ENCODE results near the gene DPP4.
A peak's percentile ranks its signal among the peaks of the same experiment; 100 is the strongest.
"Not testable (repeated sequence)": the region's sequence is repeated elsewhere in the genome, so short reads cannot be mapped to it uniquely, and the experiment has no call there.

The DPP4 gene

DNA sequence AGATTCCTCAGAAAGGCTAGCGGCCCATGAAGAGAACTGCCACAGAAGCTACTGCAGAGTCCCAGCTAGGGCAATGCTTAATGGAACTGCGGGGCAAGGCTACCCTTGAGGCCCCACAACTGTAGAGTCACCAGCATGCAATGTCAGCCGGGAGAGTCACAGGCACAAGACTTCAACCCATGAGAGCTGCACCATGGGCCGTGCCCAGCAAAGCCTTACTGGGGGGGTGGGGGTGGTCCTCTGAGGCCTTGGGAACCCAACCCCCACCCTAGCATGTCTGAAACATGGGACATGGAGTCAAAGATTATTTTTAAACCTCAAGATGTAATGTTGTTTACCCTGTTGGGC is 20.2 kb downstream of the DPP4 start:
- TF ChIP-seq, protein P1, sequence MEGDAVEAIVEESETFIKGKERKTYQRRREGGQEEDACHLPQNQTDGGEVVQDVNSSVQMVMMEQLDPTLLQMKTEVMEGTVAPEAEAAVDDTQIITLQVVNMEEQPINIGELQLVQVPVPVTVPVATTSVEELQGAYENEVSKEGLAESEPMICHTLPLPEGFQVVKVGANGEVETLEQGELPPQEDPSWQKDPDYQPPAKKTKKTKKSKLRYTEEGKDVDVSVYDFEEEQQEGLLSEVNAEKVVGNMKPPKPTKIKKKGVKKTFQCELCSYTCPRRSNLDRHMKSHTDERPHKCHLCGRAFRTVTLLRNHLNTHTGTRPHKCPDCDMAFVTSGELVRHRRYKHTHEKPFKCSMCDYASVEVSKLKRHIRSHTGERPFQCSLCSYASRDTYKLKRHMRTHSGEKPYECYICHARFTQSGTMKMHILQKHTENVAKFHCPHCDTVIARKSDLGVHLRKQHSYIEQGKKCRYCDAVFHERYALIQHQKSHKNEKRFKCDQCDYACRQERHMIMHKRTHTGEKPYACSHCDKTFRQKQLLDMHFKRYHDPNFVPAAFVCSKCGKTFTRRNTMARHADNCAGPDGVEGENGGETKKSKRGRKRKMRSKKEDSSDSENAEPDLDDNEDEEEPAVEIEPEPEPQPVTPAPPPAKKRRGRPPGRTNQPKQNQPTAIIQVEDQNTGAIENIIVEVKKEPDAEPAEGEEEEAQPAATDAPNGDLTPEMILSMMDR (IDR thresholded peaks at IDR 0.05; ENCODE audit: low read depth, low read length): no peak
- no peak for DNase-seq (ENCODE audit: low read depth in 2 of 2)
- H3K4me3 ChIP-seq (replicated peaks in 1 of 2; ENCODE audit: low read depth in 2 of 2, low read length in 2 of 2): no peak overlapping the region

DNA sequence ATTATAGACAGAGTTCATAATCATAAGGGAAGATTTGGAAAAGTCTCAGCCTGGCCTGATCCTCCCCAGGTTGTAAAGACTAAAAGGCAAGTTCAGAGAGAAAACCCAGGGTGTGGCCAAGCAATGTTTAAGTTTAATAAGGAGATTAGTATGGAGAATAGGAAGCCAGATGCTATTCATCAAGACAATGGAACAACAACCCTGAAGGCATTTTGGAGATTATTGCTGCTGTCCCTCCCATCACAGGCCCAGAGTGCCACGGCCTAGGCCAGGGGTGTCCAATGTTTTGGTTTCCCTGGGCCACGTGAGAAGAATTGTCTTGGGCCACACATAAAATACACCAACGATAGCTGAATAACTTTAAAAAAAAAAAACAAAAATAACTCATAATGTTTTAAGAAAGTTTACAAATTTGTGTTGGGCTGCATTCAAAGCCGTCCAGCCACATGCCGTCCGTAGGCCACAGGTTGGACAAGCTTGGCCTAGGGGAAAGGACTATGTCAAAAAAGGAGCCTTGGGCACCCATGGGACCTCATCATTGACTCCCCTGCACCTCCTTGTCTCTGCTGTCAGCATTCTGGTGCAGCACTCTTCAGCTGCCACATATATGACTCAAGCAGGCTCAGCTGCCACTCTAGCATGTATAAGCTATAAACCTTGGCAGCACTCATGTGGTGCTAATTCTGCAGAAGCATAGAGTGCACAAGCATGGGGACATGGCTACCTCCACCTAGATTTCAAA is 20.8 kb downstream of the DPP4 start:
- TF ChIP-seq, protein P1 (IDR thresholded peaks at IDR 0.05; ENCODE audit: low read depth, low read length): no peak
- no peak overlapping the region for H3K4me3 ChIP-seq (replicated peaks in 1 of 2; ENCODE audit: low read depth in 2 of 2, low read length in 2 of 2)
- DNase-seq (ENCODE audit: low read depth in 2 of 2): no peak

DNA sequence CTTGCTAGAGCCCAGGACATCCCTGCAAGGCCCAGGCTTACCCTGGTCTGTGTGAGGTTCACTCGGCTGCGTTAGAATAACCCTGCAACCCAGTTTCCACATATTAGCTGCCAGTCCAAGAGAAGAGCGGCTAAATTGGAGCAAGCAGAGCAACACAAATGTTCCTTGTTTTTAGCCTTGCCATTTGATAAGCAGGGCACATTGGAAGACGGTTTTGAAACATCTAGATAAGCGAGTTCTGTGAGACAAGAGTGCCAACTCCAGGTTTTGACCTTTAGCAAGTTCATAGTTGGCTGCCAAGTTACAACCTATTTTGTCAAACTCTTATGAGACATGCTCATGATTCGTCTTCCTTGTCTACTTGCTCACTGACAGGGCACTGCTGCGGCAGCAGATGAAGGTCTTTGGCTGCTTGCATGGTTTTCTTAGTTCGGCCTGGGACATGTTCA is 23.5 kb downstream of the DPP4 start:
- peak in 1 of 2 donors; percentile 27 for DNase-seq (ENCODE audit: low read depth in 2 of 2)
- no peak overlapping the region for H3K4me3 ChIP-seq (replicated peaks in 1 of 2; ENCODE audit: low read depth in 2 of 2, low read length in 2 of 2)
- TF ChIP-seq, protein P1 (IDR thresholded peaks at IDR 0.05; ENCODE audit: low read depth, low read length): no peak

DNA sequence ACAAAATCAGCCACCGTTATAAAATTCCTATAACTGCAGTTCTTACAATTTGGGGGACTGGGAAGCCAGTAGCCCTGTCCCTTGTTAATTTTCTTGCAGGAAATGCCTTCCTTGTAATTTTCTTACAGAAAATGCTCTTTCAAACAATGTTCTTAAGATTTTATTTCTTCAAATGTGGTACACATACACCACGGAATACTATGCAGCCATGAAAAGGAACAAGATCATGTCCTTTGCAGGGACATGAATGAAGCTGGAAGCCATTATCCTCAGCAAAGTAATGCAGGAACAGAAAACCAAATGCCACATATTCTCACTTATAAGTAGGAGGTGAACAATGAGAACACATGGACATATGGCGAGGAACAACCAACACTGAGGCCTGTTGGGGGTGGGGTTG is 24.9 kb downstream of the DPP4 start:
- H3K4me3 ChIP-seq (replicated peaks in 1 of 2; ENCODE audit: low read depth in 2 of 2, low read length in 2 of 2); DNase-seq (ENCODE audit: low read depth in 2 of 2): not testable (repeated sequence)

DNA sequence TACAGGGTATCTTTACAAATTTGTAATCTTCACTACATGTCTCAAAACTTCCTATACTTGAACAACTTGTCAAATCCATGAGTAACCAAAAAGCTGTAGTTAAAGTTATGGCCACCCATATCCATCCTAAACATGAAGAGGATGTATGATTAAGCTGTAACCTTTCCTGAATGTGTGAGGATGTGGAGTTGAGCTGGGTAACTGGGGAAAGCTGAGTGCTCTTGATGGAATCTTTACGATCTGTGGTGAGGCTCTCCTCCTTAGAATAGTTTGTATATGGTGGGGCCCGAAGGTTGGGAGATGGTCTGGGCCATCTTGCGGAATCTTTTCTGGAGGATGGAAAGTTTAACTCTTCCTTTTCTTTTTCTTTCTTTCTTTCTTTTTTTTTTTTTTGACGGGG is 29.4 kb downstream of the DPP4 start:
- DNase-seq (ENCODE audit: low read depth in 2 of 2): no peak
- H3K4me3 ChIP-seq (replicated peaks in 1 of 2; ENCODE audit: low read depth in 2 of 2, low read length in 2 of 2): no peak overlapping the region
- TF ChIP-seq, protein P1 (IDR thresholded peaks at IDR 0.05; ENCODE audit: low read depth, low read length): no peak

DNA sequence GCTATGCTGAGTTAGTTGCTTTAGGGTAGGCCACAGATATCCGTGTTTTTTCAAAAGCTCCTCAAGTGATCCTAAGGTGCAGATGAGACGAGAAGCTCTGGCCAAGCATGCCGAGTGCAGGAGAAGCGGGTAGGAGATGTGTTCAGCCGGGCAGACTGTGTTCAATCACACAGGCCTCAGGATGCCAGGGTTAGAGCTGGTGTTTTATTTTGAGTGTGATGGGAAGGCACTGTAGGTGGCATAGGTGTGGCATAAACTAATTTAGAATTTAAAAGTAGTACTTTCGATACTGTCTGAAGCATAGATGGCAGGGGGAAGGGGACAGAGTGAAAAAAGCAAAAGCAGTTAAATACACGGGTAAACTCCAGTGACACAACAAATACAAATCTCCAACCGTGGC is 30.9 kb downstream of the DPP4 start:
- no peak overlapping the region for H3K4me3 ChIP-seq (replicated peaks in 1 of 2; ENCODE audit: low read depth in 2 of 2, low read length in 2 of 2)
- DNase-seq (ENCODE audit: low read depth in 2 of 2): no peak
- TF ChIP-seq, protein P1 (IDR thresholded peaks at IDR 0.05; ENCODE audit: low read depth, low read length): no peak

DNA sequence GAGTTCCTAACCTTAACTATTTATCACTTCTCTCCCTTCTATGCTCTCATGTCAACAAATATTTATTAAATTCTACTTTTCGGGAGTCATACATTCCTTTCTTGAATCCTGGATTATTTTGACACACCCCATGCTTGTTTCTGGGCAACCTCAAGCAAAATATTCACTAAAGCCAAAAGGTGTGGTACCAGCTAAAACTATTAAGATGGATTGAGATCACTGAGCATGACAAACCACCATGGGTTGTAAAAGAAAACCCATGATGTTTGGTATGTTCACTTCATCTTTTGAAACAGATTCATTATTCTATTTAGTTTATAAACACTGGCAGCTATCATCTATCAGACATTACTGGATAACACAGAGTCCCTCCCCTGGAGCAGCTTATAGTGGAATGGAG is 32.5 kb downstream of the DPP4 start:
- DNase-seq (ENCODE audit: low read depth in 2 of 2): no peak
- H3K4me3 ChIP-seq (replicated peaks in 1 of 2; ENCODE audit: low read depth in 2 of 2, low read length in 2 of 2): no peak overlapping the region
- TF ChIP-seq, protein P1 (IDR thresholded peaks at IDR 0.05; ENCODE audit: low read depth, low read length): no peak

All from cardiac fibroblast (primary cell).